Raji (cell line): ENCODE results near the gene CENPL.

ENCODE experiments used
- POLR2A ChIP-seq: IDR thresholded peaks from 2 replicates; pipeline ENCODE4 v1.6.1; 2011; ENCODE audit warnings: low read depth, low read length, control low read depth; ENCODE audit not compliant: insufficient read depth

The CENPL gene

DNA sequence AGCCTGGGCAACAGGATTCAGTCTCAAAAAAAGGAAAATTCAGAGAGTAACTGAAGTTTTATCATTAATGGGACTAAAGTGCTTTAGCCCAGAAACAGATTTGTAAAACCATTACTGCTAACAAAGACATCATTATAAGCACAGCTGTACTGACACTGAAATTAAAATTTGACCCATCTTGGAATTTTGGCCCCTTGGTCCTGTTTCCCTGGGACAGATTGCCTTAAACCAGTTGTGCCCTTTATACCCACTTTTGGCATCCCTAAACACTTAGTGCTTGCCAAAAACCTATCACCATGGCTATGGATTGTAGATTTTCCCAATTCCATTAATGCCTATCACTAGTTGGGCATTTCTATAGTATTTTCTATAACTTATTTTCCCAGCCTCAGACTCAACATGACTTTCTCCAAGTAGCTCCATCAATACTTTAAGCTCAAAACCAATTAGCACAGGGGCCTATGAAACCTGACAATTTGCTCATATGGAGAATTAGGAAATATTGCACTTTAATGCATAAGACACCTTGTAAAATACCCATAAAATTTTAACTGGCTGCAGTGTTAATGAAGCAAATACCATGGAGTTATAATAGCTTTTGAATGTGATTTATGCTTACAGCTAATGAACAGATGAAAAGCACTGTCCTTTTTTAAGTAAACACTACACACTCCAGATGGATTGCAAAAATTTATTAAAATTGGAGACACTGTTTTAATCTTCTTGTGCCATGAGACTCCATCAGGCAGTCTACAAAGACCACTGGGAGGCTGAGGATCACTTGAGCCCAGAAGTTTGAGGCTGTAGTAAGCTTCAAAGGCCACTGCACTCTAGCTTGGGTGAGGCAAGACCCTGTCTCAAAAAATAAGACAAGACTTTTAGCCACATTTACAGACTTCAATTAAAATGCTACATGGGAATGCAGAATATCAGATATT lies 38.8 kb upstream of the CENPL start:
- no peak; the same call in 1 of the 2 replicates for TF ChIP-seq POLR2A

DNA sequence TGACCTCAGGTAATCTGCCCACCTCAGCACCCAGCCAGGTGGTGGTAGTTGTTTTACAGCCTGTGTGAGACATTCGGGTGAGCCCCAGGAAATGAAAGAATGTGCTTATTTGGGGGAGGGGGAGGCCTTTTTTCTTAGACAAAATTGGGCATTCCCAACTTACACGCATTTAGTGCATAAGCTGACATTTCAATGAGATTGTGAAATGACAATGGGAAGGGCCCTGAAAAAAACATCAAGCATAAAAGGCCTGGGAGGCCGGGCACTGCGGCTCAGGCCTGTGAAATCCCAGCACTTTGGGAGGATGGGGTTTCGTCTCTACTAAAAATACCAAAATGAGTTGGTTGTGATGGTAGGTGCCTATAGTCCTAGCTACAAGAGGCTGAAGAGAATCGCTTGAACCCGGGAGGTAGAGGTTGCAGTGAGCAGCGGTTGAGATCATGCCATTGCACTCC lies 38.1 kb upstream of the CENPL start:
- TF ChIP-seq POLR2A, result peak; percentile 27; the same call in 1 of the 2 replicates

DNA sequence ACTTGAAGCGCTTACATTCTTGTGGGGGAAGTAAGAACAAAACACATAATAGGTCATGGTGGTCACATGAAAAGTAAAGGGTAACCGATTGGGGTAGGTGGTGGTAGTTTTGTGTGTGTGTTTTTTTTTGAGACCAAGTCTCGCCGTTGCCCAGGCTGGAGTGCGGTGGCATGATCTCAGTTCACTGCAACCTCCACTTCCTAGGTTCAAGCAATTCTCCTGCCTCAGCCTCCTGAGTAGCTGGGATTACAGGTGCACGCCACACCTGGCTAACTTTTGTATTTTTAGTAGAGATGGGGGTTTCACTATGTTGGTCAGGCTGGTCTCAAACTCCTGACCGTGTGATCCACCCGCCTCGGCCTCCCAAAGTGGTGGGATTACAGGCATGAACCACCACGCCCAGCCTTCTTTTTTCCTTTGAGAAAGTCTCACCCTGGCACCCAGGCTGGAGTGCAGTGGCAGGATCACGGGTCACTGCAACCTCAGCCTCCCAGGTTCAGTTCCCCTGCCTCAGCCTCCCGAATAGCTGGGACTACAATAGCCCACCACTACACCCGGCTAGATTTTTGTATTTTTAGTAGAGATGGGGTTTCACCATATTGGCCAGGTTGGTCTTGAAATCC lies 37.6 kb upstream of the CENPL start:
- peak; percentile 53; the same call in 1 of the 2 replicates for TF ChIP-seq POLR2A

DNA sequence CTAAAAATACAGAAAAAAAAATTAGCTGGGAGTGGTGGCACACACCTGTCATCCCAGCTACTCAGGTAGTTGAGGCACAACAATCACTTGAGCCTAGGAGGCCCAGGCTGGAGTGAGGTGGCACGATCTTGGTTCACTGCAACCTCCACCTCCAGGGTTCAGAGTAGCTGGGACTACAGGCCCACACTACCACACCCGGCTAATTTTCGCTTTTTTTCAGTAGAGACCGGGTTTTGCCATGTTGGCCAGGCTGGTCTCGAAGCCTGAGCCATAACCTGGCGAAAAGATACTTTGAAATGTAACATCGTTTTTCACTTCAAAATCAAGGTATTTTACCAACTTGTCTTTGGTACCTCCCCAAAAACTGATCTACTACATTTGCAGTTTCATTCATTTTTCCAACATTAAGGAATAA lies 37.1 kb upstream of the CENPL start:
- no peak for TF ChIP-seq POLR2A

DNA sequence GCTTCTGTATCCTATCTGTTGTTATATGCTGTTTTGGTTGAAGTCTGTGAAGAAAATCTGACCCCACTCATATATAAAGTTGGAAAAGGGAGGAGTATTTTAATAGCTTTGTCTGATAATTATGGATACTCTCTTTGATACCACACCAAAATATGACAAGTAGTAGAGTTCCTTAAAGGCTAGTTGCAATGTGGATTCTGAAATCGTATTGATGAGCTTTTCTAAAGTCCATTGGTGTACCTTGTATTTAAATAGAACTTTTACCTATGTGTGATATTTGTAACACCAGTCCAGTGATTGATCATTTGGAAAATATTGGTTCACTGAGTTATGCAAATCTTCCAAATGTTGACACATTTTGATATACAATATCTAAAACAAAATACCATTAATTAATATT lies 35.4 kb upstream of the CENPL start:
- TF ChIP-seq POLR2A, result no peak

DNA sequence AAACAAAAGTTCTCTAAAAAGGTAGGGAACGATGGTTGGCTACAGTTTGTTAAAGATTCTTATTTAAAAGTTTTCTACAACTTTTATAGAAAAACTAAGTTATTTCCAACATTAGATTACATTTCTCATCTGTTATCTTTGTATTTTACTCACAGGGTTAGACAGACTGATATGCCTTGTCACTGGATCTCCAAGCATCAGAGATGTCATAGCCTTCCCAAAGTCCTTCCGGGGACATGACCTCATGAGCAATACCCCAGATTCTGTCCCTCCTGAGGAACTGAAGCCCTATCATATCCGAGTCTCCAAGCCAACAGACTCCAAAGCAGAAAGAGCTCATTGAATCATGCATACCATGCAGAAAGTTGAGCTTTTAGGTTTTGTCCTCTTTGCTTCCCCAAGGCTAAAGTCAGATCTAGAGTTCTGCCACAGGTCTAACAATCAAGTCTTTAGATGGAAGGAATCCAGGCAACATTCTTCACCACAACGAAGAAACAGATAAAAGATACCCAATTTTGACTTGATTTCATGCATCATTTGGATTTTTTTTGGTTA lies 32.8 kb upstream of the CENPL start:
- no peak for TF ChIP-seq POLR2A

DNA sequence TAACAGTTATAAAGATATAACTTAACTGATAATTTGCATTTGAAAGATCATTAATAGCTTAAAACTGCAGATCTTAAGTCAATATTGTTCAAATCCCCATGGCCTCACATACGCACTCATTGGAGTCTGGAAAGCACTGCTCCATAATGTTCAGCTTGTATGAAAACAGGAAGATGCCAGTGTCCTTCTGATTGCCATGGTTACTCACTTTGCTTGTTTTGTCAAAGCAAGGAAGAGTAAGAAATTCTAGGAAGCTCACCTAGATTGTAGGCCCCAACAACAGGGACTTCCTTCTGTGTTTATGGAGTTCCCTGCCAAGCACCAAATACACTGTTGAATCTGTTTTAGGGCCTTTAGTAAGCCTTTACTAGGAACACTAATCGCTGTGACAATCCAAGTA lies 32.2 kb upstream of the CENPL start:
- no peak for TF ChIP-seq POLR2A

DNA sequence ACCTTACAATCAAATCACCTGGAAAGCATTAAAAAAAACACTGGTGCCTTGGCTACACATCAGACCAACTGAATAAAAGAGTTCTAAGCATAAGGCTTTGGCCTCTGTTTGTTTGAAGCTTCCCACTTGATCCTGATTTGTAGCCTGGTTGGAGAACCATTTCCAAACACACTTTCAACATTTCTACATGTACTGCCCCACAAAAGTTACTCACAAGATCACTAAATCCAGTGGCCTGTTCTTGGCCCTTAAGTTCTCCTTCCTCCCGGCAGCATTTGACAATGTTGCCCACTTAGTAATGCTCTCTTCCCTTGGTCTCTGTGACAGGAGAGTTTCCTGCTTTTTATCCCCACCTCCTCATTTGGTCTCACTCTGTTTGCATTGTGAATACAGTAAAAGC lies 31.3 kb upstream of the CENPL start:
- no peak for TF ChIP-seq POLR2A

DNA sequence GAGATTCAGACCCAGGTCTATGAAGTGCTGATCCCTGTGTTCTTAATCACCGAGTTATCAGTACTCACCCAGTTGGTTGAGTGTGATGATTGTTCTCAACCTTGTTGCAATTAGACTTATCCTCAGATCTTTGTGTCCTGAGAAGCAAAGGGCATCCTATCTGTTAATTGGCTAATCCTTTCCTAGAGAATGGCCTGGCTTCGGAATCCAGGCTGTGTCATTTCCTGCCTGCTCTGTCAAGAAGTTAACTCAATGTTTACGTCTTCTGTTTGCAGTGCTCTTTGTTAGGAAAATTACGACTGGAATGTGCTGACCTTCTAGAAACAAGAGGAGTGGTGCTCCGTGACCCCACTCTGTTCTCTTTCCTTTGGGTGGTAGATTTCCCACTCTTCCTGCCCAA lies 28.4 kb upstream of the CENPL start:
- TF ChIP-seq POLR2A, result no peak

DNA sequence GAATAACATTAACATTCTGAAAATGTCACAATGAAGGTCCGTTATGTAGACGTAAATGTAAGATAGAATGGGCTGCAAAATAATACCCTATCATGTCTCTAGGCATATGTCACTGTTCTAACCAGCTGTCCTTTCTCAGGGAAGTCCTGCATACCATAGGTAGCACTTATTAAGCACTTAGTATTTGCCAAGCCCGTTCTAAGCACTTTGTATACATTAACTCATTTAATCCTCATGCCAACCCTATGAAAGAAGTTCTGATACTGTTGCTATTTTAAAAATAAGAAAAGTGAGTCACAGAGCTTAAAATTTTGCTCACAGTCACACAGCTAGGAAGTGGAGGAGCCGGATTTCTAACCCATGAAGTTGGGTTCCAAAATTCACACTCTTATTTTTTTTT lies 27.4 kb upstream of the CENPL start:
- no peak for TF ChIP-seq POLR2A

DNA sequence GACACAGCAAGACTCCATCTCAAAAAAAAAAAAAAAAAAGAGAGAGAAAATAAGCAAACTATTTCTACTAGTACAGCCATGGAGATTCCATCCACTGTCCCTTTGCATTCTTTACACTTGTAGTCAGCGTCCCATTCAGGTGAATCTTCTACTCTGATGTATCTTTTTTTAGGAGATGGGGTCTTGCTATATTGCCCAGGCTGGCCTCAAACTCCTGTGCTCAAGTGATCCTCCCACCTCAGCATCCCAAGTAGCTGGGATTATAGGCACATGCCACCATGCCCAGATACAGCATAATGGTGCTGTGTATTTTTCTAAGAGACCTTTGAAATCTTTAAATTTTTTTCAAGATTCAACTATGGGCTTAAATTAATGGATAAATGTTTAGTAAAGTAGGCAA lies 8.1 kb upstream of the CENPL start:
- no peak for TF ChIP-seq POLR2A

DNA sequence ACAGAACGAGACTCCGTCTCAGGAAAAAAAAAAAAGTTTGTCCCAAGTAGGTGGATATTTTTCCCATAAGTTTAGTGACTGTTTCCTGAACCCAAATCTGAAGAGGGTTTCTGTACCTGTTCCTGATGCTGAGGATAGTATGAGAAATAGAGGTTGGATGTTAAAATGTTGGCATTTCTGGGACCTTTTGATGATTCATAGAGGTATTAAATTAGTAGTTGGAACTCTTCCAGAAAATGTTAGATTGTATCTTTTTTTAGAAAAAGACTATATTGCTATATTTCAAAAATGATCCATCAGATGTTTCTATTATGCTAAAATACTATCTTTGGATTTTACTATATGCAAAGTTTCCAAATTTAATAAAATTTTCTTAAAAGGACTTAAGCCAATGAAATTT lies 2.9 kb upstream of the CENPL start:
- TF ChIP-seq POLR2A, result no peak

DNA sequence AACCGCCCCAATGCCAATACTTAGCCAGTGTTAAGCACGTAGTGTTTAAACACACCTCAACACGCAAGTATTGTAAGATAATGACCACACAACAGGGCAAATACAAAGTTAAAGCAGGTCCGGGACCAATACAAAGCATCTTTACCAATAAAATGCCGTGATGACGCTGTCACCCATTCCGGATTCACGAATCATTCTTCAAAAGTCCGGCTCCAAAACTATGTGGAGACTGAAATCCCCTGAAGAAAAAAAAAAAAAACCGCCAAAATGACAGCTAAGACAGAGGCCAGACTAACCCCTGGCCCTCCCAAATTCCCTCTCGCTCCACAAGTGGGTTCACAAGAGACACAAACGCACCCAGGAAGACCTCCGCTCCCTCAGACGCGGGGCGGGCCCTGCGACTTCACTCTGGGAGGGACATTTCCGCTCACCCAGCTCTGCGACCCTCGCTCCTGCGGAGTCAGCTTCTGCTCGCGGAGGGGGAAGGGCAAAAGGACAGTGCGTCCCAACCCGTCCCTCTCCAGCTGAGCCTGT lies 835 bp downstream of the CENPL start:
- TF ChIP-seq POLR2A, result peak; percentile 40

DNA sequence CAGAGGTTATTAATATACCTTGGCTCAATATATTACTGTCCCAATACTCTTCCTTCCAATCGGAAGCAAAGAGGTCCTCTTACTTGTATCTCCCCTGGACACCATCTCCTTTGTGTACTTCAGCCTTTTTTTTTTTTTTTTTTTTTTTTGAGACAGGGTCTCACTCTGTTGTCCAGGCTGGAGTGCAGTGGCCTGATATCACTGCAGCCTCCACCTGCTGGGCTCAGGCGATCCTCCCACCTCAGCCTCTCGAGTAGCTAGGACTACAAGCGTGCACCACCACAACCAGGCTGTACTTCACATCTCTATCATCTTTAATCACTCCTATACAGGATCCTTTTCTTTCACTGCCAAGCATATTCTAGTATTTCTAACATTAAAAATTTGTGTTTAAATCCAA lies 3.0 kb downstream of the CENPL start:
- no peak for TF ChIP-seq POLR2A

DNA sequence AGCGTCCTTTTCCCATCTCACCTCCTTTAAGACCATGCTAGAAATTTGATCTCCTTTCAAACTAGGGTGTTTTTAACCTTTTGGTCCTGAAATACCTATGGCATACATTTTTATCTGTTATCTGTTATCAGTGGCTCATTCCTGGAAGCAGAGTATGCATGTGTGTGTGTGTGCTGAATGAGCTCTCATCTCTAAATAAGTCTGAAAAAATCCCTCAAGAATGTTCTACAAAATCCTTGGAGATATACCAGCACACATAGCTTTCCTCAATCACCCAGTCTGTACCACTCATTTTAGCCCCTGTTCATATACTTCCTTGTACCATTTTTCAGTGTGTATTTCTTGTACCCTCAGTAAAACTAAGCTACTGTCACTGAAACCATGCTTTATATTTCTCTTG lies 6.2 kb downstream of the CENPL start:
- TF ChIP-seq POLR2A, result no peak

DNA sequence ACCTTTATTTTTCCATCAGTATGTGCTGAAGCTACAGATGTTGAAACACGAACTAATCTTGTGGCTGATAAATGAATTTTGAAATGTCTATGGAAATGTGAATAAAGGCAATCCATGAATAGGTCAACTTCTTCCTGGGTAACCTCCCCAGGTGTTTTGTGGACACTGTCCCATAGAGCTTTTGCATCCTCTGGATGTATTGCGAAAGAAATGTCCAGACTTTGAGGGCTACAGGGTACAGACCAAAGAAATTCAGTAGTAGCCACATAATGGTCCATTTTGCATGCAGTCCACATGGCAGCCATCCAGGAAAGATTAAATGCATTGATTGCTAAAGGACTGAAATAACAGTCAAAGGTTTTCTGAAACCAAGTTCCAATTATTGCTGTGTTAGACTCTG lies 21.7 kb downstream of the CENPL start:
- no peak for TF ChIP-seq POLR2A
